NOMO-1 treated with DMSO at 0.1 percent for 48 hours (cell line): ENCODE data around the gene PDE4B.
A peak's percentile ranks its signal among the peaks of the same experiment; 100 is the strongest.

Source experiments
- DNase-seq: peaks from one replicate; lab custom pipeline; 2025; ENCODE audit not compliant: unreplicated experiment; lab: John Stamatoyannopoulos, UW

The PDE4B gene

DNA sequence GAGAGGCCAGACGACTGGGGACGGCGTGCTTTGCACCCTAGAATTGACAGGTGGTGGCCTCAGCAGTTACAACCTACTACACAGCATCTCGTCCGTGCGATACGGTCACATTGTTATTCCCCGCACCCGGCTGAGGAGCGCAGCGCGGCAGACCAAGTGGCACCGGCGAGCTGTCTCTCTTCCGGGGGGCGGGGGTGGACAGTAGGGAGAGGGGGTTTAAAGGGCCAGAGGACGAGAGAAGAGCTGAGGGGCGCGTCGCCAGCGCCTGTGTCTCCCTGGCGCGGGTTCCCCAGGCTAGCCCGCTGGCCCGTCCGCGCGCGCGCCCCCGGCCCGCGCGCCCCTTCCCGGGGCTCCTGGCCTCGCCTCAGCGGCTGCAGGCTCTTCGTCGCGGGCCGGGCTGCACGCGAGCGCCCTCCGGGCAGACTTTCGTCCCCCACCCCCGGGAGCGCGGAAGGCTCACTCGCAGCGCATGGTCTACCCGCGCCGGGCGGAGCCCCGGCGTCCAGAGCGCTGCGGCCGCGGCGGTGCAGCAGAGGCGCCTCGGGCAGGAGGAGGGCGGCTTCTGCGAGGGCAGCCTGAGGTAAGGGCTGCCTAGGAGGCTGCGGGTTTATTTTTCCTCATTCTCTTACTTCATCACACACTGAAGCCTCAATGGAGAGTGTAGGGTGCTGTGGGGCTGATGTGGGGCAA, at the start of gene PDE4B:
TSS of gene PDE4B (plus strand) at position 227 of the 690 bp plus-strand sequence.
- DNase-seq: no peak

- no peak for DNase-seq
These were observed 48.0 kb upstream of the PDE4B start for GRCh38 chr1:65744731-65745130.

- no peak for DNase-seq
These were observed 40.7 kb upstream of the PDE4B start for GRCh38 chr1:65751961-65752360.

GRCh38 chr1:65756616-65757015, 36.1 kb upstream of the PDE4B start:
- DNase-seq: no peak

GRCh38 chr1:65757531-65757930, 35.2 kb upstream of the PDE4B start:
- no peak for DNase-seq

- DNase-seq: no peak
These were observed 34.6 kb upstream of the PDE4B start for GRCh38 chr1:65758128-65758527.

DNA sequence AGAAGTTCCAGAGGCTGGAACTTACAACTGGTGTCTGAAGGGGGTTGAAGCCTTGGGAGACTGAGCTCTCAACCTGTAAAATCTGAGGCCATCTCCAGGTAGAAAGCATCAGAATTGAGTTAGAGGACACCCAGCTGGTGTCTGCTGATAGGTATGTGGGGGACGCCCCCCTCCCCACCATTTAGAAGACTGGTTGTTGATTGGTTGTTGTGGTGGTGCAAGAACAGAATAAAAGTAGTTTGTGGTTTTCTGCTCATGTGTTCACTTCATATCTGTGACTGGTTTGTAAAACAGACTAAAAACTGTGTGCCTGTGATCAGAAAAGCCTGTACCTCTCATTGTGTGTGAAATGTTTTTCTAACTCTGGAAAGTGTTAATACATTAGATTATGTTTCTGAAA, 33.2 kb upstream of the PDE4B start:
- DNase-seq: no peak

DNA sequence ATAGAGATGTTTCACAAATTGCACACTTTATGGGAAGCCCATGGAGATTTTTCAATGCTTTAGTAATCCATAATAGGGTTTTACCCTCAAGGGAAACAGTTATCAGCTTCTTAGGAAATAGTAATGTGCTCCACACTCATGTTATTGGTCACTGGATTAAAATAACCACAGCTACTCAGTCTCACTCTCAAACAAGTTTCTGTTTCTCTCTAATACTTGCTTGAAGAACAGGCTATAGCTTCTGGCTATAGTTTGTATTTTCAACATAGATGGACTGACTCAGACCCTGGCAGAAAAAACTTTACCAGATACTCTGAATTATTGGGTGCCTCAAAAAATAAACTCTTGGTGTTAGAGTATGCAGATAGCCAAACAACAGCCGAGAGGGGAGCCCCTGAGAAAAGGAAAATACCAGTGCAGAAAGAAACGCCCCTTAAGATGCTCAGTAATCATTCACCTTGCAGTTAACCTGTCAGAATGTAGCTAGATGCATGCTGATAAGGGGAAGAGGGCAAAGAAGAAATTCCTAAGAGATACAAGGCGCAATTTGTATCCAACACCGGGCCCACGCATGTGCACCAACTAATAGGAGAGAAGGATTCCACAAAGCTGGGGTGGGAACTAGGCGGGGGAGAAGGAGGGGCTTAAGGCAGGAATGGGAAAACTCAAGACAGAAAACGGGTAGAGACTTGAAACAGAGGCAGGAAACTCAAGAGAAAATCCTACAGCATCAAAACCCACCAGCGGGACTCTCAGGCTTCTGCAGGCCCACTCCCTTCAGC, 30.4 kb upstream of the PDE4B start:
- DNase-seq: no peak

DNA sequence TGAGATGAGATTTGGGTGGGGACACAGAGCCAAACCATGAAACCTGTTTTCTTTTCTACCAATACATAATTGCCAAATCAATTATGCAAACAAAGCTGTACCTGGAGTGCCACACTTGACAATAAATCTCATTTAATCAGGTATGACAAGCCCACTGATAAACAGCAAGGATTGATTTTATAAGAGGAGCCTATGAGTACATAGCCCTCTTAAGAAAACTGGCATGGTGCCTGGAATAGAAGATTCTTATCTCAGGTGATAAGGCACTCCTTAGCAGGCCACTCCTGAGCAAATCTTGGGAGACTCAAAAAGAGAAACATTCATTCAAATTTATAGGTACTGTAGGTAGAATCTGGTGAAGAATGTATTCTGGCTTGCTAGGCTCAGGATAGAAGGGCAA, 28.6 kb upstream of the PDE4B start:
- DNase-seq: no peak

DNA sequence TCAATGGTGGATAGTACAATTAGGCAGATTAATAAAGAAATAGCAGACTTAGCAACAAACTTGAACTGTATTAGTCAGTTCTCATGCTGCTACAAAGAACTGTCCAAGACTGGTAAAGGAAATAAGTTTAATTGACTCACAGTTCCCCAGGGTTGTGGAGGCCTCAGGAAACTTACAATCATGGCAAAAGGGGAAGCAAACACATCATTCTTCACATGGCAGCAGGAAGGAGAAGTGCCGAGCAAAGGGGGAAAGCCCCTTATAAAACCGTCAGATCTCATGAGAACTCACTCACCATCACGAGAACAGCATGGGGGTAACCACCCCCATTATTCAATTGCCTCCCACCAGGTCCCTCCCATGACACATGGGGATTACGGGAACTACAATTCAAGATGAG, 27.1 kb upstream of the PDE4B start:
- DNase-seq: peak; percentile 13

DNA sequence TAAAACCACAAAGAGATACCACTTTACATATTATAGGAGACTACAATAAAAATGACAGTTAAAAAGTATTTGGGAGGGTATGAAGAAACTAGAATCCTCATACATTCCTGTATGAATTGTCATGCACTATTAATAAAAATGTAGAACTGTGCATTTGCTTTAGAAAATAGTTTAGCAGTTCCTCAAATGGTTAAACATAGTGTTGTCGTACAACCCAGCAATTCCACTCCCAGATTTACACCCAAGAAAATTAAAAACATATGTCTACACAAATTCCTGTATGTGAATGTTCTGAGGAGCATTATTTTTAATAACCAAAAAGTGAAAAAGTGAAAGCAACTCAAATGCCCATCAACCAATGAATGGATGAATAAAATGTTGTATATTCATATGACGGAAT, 23.1 kb upstream of the PDE4B start:
- DNase-seq: no peak

GRCh38 chr1:65772607-65773006, 20.1 kb upstream of the PDE4B start:
- DNase-seq: peak; percentile 40

- no peak for DNase-seq
These were observed 19.1 kb upstream of the PDE4B start for GRCh38 chr1:65773391-65774123.

- no peak for DNase-seq
These were observed 3.9 kb upstream of the PDE4B start for GRCh38 chr1:65788762-65789161.

DNA sequence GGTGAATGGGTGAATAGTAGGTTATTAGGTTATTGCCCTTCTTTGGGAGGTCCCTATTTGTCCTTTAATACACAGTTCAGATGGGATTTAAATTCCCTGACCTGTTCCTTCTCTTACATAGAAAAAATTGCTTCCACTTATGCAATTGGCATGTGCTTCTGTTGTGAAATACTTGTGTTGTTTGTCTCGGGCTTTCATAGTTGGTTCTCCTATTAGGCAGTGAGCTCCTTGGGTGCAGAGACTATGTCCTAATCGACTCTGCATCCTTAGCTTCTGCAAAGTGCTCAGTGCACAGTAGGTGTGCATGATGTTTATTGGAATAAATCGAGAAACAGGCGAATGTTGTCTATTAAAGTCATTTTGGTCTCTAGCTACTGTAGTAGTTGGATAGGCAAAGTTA, 1.3 kb upstream of the PDE4B start:
- peak; percentile 30 for DNase-seq

DNA sequence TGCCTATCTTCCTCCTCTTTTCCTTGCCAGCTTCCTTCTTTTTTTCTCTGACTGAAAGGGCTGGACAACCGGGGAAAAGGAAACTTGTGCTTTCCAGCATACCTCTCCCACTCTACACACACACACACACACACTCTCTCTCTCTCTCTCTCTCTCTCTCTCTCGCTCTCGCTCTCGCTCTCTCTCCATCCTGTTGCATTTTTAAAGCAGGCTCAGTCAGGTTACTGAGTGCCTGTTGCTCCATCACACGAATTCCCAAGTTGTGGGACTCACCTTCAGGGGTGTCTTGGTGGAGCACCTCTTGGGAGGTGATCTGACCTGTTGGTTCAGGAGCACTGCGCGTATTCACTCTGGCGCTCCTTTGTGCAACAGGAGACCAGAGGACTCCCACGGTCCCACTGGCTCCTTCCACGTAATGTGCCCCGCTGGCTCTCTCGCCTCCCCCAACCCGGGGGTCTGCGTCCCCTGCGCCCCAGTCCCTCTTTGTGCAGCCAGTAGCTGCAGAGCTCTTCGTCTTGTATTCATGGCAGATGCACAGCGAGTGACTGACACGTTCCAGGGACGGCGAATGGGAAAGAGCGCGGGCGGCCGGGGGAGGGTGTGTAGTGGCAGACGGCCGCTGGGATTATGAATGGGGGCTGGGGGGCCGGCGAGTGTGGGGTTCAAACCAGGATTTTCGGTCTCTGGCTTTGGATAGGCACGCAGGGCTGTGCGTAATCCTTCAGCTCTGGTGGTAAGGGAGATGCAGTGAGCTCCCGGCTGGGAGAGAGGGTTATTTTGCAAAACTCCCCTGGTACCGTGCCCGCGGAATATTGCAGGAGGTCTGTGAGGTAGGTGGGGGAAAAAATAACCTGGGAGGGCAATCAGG, 660 bp upstream of the PDE4B start:
- no peak for DNase-seq

DNA sequence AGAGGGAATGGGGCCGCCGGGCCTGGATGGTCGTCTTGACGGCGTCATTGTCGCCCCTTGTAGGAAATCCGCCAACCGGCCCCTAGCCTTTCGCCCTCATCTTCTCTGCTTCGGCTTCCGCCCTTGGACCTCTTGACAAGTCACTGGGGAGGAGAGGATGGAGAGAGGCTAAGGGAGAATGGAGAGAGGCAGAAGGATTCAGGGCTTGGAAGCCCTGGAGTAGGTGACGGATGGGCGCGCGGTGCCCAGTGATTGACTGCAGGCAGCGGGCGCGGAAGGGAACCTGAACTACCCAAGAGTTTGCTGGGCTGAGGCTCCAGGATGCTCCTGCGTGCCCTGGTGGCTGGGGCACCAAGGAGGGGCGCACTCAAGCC, 651 bp downstream of the PDE4B start:
- no peak for DNase-seq

DNA sequence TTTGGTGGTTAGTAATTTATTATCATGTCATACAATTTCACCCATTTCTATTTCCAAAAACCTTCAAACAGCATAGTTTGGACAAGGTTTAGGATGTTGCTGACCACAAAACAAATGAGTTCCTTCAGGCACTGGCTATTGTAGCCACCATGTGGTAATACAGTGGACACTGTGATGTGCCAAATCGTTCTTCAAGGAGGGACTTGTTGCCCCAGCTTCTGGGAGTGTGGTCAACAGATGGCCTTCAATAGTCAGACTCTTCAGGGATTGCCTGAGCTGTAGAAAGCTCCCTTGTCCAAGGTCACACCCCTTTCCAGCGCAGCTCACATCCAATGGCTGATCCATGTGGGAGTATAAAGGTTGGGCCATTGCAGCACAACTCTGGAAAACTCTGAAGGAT, 2.6 kb downstream of the PDE4B start:
- DNase-seq: no peak

DNA sequence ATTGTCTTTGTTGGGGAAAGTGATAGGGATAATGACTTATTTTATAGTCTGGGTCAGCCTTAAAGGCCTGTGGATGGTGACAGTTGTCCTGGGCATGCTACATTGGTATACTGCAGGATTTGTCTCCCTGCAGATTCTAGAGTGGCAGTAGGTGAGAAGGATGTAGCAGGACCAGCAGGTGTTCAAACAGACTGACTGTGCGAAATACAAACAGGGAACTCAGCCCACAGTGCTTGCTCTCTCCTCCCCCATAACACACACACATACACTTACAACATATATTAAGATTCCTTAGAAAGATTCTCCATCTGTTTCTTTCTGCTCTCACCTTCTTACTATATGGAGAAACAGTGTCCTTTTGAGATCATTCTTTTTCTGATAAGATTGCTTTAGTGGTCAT, 6.9 kb downstream of the PDE4B start:
- DNase-seq: no peak

DNA sequence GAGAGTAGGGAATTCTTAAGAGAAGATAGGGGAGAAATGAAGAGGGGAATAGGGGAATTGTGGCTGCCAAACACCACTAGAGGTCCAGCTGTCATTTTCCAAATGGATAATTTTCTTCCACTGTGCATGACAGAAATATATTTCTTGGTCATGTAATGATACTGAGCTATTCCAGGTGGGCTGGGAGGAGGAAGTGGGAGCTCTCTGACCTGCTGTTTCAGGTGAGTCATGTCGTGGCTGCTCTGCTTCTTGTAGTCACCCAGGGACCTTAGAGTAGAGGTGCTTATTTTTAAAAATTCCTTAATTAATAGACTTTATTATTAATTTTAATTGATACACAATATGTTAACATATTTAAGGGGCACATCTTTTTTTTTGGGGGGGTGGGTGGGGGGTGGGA, 11.9 kb downstream of the PDE4B start:
- no peak for DNase-seq

DNA sequence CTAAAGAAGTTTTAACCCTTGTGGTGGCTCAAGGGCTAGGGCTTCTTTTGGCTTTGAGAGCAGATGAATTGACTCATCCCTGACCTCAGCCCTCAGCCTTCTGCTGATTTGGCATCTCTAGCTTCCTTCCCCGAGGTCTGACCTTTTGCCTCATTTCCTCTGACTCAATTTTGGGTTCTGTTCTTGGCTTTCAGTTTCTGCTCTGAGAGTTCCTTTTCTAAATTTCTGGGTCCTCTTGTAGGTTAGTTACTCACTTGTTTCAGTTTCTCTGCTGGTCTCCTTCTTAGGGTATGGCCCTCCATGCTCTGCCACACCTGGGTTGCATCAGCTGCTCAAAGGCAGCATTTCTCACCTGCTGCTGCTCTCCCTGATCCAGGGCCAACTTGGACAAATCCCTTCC, 19.4 kb downstream of the PDE4B start:
- DNase-seq: peak; percentile 98
